Fibroblast of the aortic adventitia (primary cell): ENCODE results near the gene MTA1. TPM values are rescaled to one million over a fixed set of nuclear protein-coding genes. Genes with fewer than 3 reads are reported as not detected.

Experiments used
- DNase-seq: peaks from one replicate; pipeline ENCODE4 v3.0.0-alpha.2; 2010; ENCODE audit warnings: low read depth
- H3K4me3 ChIP-seq: 2 replicates; pipeline ENCODE4 v1.5.1; 2011; ENCODE audit warnings: low read depth, mild to moderate bottlenecking, control low read depth, low read length, moderate library complexity
- total RNA-seq: library from RNA; depleted of rRNA; stranded (reverse); fragments of >200 nt; gene quantifications from 2 replicates; pipeline ENCODE4 v1.2.3, GENCODE V29; 2012; ENCODE audit warnings: low replicate concordance
- TF ChIP-seq, protein P1 (sequence below): IDR thresholded peaks from 2 replicates; pipeline ENCODE4 v1.5.1; 2011; ENCODE audit warnings: mild to moderate bottlenecking, low read length, control low read depth, inconsistent platforms; ENCODE audit not compliant: insufficient read depth

Gene MTA1
- total RNA-seq, 1 donor, result 44.4 TPM

- no peak for DNase-seq
- TF ChIP-seq, protein P1, sequence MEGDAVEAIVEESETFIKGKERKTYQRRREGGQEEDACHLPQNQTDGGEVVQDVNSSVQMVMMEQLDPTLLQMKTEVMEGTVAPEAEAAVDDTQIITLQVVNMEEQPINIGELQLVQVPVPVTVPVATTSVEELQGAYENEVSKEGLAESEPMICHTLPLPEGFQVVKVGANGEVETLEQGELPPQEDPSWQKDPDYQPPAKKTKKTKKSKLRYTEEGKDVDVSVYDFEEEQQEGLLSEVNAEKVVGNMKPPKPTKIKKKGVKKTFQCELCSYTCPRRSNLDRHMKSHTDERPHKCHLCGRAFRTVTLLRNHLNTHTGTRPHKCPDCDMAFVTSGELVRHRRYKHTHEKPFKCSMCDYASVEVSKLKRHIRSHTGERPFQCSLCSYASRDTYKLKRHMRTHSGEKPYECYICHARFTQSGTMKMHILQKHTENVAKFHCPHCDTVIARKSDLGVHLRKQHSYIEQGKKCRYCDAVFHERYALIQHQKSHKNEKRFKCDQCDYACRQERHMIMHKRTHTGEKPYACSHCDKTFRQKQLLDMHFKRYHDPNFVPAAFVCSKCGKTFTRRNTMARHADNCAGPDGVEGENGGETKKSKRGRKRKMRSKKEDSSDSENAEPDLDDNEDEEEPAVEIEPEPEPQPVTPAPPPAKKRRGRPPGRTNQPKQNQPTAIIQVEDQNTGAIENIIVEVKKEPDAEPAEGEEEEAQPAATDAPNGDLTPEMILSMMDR, result no peak
- no peak overlapping the region for H3K4me3 ChIP-seq
Measured at GRCh38 chr14:105507247-105507646, 87.6 kb downstream of the MTA1 start.

DNA sequence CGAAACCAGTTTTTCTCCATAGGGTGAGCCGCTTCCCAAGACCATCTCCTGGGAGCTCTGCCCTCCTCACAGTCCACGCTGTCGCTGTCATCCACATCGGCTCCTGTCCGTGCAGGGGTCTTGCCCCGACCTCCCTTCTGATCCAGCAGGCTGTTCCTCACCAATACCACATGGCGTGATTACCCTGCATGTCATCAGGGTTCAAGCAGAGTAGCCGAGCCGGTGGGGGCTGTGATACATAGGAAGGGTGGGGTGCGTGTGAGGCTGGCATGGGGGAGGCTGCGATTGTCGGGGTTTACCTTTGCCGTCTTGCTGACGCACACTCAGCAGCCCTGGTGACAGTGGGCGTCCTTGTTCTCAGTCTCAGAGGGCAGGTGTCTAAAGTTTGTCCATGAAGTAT is 88.4 kb downstream of the MTA1 start:
- TF ChIP-seq, protein P1, result no peak
- DNase-seq, result no peak
- H3K4me3 ChIP-seq, result no peak overlapping the region

- DNase-seq, result no peak
- TF ChIP-seq, protein P1, result no peak
- no peak overlapping the region for H3K4me3 ChIP-seq
Measured at GRCh38 chr14:105508601-105509000, 89.0 kb downstream of the MTA1 start.

GRCh38 chr14:105517096-105517495 is 97.5 kb downstream of the MTA1 start:
- DNase-seq, result no peak
- TF ChIP-seq, protein P1, result no peak
- H3K4me3 ChIP-seq, result no peak overlapping the region

DNA sequence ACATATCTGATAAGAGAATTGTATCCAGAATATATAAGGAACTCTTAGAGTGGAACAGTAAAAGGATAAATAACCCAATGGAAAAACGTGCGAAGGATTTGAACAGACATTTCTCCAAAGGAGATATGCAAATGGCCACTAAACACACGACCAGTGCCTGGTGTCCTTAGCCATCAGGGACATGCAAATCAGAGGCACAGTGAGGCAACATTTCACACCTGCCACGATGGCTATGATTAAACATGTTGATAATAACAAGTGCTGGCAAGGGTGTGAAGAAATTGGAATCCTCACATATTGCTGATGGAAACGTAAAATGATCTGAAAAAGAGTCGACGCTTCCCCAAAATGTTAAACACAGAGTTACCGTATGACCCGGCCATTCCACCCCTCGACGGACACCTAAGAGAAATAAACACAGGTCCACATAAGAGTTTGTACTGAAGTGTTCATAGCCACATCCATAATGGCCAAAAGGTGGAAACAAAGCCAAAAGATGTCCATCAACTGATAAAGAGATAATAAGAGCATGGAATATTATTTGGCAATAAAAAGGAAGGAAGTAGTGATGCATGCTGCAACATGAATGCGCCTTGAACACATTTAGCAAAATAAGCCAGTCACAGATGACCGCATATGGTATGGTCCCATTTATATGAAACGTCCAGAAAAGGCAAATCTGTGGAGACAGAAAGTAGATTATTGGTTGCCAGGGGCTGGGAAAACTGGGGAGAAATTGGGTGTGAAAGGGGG is 100.5 kb downstream of the MTA1 start:
- H3K4me3 ChIP-seq, result no peak overlapping the region
- TF ChIP-seq, protein P1, result no peak
- no peak for DNase-seq

Other genes starting within 250 kb of the MTA1 start
- gene NUDT14, start 238.5 kb upstream of the MTA1 start, total RNA-seq, result 11.7 and 25.3 TPM in 2 replicates
- 51.0 and 123 TPM in 2 replicates for gene BTBD6, start 171.3 kb upstream of the MTA1 start, total RNA-seq
- gene BRF1, start 118.8 kb upstream of the MTA1 start, total RNA-seq, result 28.8 and 49.4 TPM in 2 replicates
- 41.5 and 48.6 TPM in 2 replicates for gene PACS2, start 105.1 kb upstream of the MTA1 start, total RNA-seq
- gene TEX22, start 21.3 kb upstream of the MTA1 start, total RNA-seq, result 0.27 and 1.5 TPM in 2 replicates
- 32.9 and 54.3 TPM in 2 replicates for gene CRIP2, start 55.0 kb downstream of the MTA1 start, total RNA-seq
- 9.4 and 28.4 TPM in 2 replicates for gene CRIP1, start 67.1 kb downstream of the MTA1 start, total RNA-seq
- gene TEDC1, start 71.4 kb downstream of the MTA1 start, total RNA-seq, result 8.7 and 12.6 TPM in 2 replicates
- gene TMEM121, start 106.8 kb downstream of the MTA1 start, total RNA-seq, result 4.0 and 6.7 TPM in 2 replicates